Measurements from ENCODE around the gene SOX15. TPM values are rescaled to one million over a fixed set of nuclear protein-coding genes. Genes with fewer than 3 reads are reported as not detected.

Gene SOX15
- total RNA-seq, 1 experiment from 2014 or later, result not detected

DNA sequence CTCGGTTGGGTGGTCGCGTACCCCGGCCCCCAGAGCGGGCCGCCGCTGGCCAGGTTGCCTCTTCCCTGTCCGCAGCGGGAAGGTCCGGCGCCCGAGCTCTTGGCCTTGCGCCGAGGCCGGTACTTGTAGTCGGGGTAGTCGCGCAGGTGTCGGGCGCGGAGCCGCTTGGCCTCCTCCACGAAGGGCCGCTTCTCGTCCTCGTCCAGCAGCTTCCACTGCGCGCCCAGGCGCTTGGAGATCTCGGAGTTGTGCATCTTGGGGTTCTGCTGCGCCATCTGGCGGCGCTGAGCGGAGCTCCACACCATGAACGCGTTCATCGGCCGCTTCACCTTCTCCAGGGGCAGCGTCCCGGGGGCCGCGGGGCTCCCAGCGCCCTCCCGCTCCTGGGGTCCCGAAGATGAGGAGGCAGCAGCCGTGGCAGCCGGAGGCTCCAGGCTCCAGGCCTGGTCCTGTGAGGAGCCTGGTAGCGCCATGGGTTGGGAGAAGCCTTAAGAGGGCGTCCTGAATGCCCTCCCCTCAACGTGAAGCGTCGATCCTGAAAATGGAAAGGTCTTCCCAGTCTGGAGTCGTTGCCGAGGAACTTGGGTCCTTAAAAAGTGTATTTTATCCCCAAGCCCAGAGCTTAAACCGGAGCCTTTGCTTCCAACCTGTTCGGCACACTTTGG lies 558 bp downstream of the SOX15 start:
- no peaks in the 10 kb centered on the region for H3K27me3 ChIP-seq (replicated peaks)
- no peak for DNase-seq (ENCODE audit: low read depth in 1 of 2, low spot score in 2 of 2)
- H3K9me3 ChIP-seq (replicated peaks), result no peaks in the 10 kb centered on the region
- peaks cover 76% of the 10 kb centered on the region for H3K36me3 ChIP-seq
- H3K4me3 ChIP-seq, result no peak overlapping the region
- H3K4me1 ChIP-seq (replicated peaks), result peaks cover 19% of the 10 kb centered on the region
- H3K27ac ChIP-seq, result no peak overlapping the region

DNA sequence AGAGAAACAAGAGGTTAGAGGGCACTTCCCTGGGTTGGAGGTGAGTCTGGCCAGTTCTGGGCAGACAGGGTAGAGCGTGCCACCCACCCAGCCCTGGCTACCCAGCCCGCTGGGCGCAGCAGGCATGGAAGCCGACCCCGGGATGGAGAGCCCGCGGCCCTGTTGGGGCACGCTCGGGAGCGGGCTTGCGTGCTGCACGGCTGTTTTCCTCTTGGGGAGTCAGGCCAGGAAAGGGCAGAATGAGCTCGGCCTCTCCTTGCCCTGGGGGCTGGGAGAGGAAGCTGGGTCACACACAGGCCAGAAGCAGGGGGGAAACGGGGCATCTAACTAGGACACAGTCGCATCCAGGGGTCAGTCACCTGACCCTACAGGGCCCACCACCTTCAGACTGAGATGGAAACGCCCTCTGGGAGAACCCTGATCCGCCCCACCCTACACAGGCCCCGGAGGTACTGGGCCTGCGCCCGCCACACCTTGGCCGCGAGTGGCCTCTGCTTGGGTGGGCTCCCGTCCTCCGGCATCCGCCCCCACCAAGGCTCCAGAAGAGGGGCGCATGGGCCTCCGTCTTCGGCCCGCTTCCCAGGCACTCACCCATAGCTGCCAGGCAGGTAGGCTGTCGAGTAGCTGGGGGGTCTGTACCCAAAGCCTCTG lies 1.2 kb downstream of the SOX15 start:
- Histone ChIP-seq H3K36me3 (peaks cover 69% of the 10 kb centered on the region), H3K9me3 (replicated peaks) (no peaks in the 10 kb centered on the region), H3K4me3 (no peak overlapping the region), H3K27me3 (replicated peaks) (no peaks in the 10 kb centered on the region), H3K27ac (no peak overlapping the region), H3K4me1 (replicated peaks) (peaks cover 19% of the 10 kb centered on the region)
- no peak for DNase-seq (ENCODE audit: low read depth in 1 of 2, low spot score in 2 of 2)

DNA sequence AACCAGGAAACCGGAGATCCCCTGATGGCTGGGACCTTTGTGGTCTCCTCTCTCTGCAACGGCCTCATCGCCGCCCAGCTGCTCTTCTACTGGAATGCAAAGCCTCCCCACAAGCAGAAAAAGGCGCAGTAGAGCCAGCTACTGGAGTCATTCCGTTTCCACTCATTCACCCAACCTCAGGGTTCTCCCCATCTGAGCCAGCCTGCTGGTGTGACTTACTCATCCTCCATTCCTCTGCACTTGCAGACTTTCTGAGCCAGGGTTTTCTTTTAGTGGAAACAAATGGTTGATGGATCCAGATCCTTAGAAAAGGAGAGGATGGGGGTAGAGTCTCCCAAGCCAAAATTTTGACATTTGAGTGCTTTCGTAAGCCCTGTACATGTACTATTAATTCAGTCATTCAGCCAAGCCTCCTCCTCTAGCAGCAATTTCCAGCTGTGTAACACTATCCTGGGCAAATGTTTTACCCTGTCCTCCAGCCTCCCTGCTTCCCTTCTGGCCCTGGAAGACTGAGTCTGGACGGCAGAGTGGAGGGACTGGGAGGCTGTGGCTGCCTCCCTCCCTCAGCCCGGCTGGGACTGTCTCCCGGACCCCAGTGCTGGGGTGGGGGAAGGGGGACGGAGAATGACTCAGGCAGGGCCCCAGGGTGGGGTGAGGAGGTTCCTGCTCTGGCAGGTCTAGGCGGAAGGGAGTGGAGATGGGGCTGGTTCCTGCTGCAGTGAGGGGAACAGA lies 2.3 kb downstream of the SOX15 start:
- Histone ChIP-seq H3K4me1 (replicated peaks) (peaks cover 28% of the 10 kb centered on the region), H3K27me3 (replicated peaks) (no peaks in the 10 kb centered on the region), H3K27ac (no peak overlapping the region), H3K36me3 (peaks cover 65% of the 10 kb centered on the region), H3K4me3 (no peak overlapping the region), H3K9me3 (replicated peaks) (no peaks in the 10 kb centered on the region)
- DNase-seq (ENCODE audit: low read depth in 1 of 2, low spot score in 2 of 2), result no peak

DNA sequence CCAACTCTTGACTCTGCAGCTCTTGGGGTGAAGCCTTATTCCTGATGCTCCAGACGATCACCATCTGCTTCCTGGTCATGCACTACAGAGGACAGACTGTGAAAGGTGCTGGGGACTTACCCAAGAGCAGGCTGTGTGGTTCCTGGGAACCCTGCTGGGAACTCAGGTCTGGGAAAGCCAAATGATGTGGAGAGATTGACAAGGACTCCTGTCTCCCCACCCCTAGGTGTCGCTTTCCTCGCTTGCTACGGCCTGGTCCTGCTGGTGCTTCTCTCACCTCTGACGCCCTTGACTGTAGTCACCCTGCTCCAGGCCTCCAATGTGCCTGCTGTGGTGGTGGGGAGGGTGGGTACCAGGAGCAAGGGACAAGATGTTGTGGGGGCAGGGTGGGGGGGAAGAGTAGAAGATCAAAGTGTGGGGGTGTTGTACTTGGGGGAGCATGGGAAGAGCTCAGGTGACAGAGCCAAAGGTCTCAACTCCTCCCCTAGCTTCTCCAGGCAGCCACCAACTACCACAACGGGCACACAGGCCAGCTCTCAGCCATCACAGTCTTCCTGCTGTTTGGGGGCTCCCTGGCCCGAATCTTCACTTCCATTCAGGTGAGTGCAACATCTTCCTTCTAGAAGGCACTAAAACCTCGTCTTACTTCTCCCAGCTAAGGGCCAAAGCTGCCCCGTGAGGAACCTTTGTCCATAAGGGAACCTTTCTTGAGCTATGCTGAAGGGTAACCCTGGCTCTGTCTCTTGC lies 3.0 kb downstream of the SOX15 start:
- no peak overlapping the region for H3K27ac ChIP-seq
- H3K4me3 ChIP-seq, result no peak overlapping the region
- no peaks in the 10 kb centered on the region for H3K9me3 ChIP-seq (replicated peaks)
- H3K36me3 ChIP-seq, result peaks cover 64% of the 10 kb centered on the region
- no peak for DNase-seq (ENCODE audit: low read depth in 1 of 2, low spot score in 2 of 2)
- H3K4me1 ChIP-seq (replicated peaks), result peaks cover 30% of the 10 kb centered on the region
- H3K27me3 ChIP-seq (replicated peaks), result no peaks in the 10 kb centered on the region

DNA sequence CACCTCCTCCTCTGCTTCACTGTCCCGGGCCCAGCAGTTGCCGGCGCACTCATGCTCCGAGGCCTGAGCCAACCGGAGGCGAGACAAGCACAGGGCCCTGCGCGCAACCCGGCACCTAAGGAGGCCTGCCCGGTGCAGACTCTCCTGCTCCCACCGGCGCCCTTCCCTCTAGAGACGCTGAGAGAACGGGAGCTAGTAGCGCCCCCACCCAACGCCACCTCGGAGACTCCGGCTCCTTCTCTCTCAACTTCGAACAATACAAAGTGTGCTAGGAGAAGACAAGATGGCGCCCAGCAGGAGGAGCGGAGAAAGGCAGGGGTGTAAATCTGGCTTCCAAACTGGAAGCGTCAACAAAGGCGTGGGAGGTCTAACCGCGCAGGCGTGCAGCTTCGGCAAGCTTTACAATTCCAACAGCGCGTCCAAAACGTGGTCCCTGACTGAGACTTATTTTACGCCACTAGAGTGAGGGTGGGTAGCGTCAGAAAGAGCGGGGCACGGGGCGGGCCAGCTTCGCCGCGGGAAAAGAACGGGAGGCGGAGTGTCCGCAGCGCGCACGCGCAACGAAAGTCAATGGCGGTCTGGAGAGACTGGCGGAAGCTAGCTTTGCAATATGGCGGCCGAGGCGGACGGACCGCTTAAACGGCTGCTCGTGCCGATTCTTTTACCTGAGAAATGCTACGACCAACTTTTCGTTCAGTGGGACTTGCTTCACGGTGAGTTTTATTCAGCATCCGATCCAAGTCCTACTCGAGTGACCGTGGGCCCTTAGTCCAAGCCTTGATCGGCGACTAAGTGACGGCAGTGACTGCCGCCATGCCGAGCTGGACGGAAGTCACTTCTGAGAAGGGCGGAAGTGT lies 6.4 kb downstream of the SOX15 start, which contains the start of gene MPDU1:
Gene MPDU1, plus strand, starts transcription at position 600 of the 857 bp plus-strand sequence. Its CDS starts 11 bp downstream, at position 611.
- Histone ChIP-seq H3K9me3 (replicated peaks) (no peaks in the 10 kb centered on the region), H3K27me3 (replicated peaks) (no peaks in the 10 kb centered on the region), H3K4me3 (peak within 1 kb of the TSS; percentile 60), H3K27ac (peak within 1 kb of the TSS; percentile 98), H3K4me1 (replicated peaks) (peaks cover 33% of the 10 kb centered on the region), H3K36me3 (peaks cover 57% of the 10 kb centered on the region)
- DNase-seq (ENCODE audit: low read depth in 1 of 2, low spot score in 2 of 2), result peak; percentile 97 to 98

DNA sequence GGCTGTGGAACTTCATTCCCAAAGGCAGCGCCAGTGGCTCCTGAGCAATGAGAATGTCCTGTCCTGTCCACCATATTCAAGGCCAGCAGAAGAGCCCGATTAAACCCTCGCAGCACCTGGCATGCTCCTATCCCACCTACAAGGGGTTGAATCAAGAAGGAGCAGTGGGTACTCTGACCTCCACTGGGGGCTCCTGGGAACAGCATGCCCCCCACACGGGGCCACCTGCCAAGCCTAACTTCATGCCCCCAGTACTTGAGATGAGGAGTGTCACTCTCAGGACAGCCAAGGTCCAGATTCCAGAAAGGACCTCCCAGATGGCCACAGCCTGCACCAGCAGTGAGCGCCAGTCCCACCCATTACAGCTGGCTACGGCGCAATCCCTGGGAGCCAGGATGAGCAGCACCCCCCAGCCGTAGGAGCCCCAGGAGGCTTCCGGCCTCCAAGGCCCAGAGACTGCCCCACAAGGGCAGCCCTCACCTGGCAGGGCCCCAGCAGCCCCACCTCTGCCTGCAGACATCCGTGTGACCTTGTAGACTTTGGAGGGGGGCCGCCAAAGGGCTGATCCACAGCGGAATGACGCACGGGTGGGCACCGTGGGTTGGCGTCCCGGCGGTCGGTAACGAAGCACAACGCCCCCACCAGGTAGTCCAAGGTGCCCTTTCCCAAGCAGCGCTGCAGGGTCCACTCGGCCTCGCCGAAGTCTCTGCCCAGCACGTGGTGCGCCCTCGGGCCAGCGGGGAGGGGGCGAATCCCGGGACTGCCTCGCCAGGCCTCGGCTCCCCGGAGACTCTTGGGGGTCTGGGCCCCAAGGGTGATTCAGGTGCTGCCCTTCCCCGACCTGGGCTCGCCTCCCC lies 7.3 kb downstream of the SOX15 start:
- Histone ChIP-seq H3K27ac (peak overlapping the region; percentile 98), H3K9me3 (replicated peaks) (no peaks in the 10 kb centered on the region), H3K4me3 (peak overlapping the region; percentile 60; the same call in 1 of the 2 replicates), H3K36me3 (peaks cover 60% of the 10 kb centered on the region), H3K27me3 (replicated peaks) (no peaks in the 10 kb centered on the region), H3K4me1 (replicated peaks) (peaks cover 33% of the 10 kb centered on the region)
- no peak for DNase-seq (ENCODE audit: low read depth in 1 of 2, low spot score in 2 of 2)

DNA sequence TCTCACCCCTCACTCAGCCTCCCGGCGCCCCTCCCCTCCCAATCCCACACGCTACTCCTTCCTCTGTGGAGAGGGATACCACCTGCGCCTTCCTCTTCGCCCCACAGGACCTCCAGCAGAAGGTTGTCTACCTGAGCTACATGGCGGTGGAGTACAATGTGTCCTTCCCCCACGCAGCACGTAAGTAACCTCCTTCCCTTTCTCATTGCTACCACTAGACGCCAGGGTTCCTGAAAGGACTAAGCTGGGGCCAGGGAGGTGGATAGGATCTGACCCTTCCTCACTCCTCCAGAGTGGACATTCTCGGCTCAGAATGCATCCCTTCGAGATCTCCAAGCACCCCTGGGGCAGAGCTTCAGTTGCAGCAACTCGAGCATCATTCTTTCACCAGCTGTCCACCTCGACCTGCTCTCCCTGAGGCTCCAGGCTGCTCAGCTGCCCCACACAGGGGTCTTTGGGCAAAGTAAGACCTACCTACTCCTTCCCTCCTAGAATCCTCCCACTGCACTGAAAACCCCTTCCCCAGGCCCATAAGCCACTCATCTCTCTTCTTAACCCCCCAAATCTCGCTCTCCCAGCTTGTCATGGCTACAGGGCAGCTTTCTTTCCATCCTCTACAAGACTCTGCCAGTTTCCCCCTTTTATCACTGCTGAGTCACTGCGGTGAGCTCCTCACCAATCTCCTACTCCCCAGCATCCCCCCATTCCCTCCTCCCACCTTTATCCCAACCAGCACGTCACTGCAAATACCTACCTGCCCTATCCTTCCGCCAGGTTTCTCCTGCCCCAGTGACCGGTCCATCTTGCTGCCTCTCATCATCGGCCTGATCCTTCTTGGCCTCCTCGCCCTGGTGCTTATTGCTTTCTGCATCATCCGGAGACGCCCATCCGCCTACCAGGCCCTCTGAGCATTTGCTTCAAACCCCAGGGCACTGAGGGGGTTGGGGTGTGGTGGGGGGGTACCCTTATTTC lies 9.0 kb downstream of the SOX15 start:
- no peak for DNase-seq (ENCODE audit: low read depth in 1 of 2, low spot score in 2 of 2)
- Histone ChIP-seq H3K27me3 (replicated peaks) (no peaks in the 10 kb centered on the region), H3K4me1 (replicated peaks) (peaks cover 33% of the 10 kb centered on the region), H3K9me3 (replicated peaks) (no peaks in the 10 kb centered on the region), H3K27ac (no peak overlapping the region), H3K4me3 (no peak overlapping the region), H3K36me3 (peaks cover 68% of the 10 kb centered on the region)

DNA sequence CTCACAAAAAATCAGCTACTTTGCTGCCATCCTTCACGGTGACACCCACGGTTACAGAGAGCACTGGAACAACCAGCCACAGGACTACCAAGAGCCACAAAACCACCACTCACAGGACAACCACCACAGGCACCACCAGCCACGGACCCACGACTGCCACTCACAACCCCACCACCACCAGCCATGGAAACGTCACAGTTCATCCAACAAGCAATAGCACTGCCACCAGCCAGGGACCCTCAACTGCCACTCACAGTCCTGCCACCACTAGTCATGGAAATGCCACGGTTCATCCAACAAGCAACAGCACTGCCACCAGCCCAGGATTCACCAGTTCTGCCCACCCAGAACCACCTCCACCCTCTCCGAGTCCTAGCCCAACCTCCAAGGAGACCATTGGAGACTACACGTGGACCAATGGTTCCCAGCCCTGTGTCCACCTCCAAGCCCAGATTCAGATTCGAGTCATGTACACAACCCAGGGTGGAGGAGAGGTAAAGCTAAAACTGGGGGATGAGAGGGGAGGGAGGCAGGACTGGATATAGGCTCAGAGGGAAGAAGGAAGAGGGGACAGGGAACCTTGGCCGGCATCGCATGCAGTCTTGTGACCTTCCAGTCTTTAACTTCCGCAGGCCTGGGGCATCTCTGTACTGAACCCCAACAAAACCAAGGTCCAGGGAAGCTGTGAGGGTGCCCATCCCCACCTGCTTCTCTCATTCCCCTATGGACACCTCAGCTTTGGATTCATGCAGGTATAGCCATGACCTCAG lies 9.9 kb downstream of the SOX15 start:
- DNase-seq (ENCODE audit: low read depth in 1 of 2, low spot score in 2 of 2), result no peak
- Histone ChIP-seq H3K27me3 (replicated peaks) (no peaks in the 10 kb centered on the region), H3K4me3 (no peak overlapping the region), H3K27ac (peak overlapping the region; percentile 18), H3K36me3 (peaks cover 72% of the 10 kb centered on the region), H3K9me3 (replicated peaks) (no peaks in the 10 kb centered on the region), H3K4me1 (replicated peaks) (peaks cover 38% of the 10 kb centered on the region)

DNA sequence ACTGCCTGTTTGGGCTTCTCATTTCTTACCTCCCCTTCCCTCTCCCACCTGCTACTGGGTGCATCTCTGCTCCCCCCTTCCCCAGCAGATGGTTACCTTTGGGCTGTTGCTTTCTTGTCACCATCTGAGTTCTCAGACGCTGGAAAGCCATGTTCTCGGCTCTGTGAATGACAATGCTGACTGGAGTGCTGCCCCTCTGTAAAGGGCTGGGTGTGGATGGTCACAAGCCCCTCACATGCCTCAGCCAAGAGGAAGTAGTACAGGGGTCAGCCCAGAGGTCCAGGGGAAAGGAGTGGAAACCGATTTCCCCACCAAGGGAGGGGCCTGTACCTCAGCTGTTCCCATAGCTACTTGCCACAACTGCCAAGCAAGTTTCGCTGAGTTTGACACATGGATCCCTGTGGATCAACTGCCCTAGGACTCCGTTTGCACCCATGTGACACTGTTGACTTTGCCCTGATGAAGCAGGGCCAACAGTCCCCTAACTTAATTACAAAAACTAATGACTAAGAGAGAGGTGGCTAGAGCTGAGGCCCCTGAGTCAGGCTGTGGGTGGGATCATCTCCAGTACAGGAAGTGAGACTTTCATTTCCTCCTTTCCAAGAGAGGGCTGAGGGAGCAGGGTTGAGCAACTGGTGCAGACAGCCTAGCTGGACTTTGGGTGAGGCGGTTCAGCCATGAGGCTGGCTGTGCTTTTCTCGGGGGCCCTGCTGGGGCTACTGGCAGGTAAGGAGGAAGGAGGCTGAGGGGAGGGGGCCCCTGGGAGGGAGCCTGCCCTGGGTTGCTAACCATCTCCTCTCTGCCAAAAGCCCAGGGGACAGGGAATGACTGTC lies 10.7 kb downstream of the SOX15 start, which contains the start of gene CD68:
Gene CD68, plus strand, starts transcription at position 638 of the 833 bp plus-strand sequence. Its CDS starts 40 bp downstream, at position 678.
- Histone ChIP-seq H3K4me1 (replicated peaks) (peaks cover 38% of the 10 kb centered on the region), H3K27me3 (replicated peaks) (no peaks in the 10 kb centered on the region), H3K4me3 (no peak within 1 kb of the TSS), H3K9me3 (replicated peaks) (no peaks in the 10 kb centered on the region), H3K27ac (peak within 1 kb of the TSS; percentile 18), H3K36me3 (peaks cover 80% of the 10 kb centered on the region)
- peak; percentile 73 to 75 for DNase-seq (ENCODE audit: low read depth in 1 of 2, low spot score in 2 of 2)

Data from SJSA1 (cell line).